GM12878 (cell line): ENCODE data around the gene HINFP. TPM values are rescaled to one million over a fixed set of nuclear protein-coding genes. Genes with fewer than 3 reads are reported as not detected.

Experiments used
- ATAC-seq: fragments of 200-7000 bp; cut with Tn5 transposase; 3 replicates; pipeline ENCODE4 v1.9.1; 2020; ENCODE audit warnings: mild to moderate bottlenecking, moderate library complexity
- BruUV-seq: library from RNA; stranded (reverse); fragments of 400-500 nt; replicated peaks from 2 replicates; lab custom pipeline; 2021; lab: Mats Ljungman, UMichigan
- CTCF ChIA-PET: fragments of 300-600 bp; sonication (Branson Sonifier 250); formaldehyde crosslinking; extraction: SDS; loops from one replicate; lab custom pipeline; 2021; ENCODE audit warnings: inconsistent platforms; lab: Yijun Ruan, JAX
- POLR2A ChIA-PET: fragments of 350-600 bp; formaldehyde crosslinking; extraction: SDS; loops from one replicate; lab custom pipeline; 2021; ENCODE audit warnings: inconsistent platforms; lab: Charles Lee
- RAD21 ChIA-PET: fragments of 300-600 bp; sonication (Branson Sonifier 250); formaldehyde crosslinking; loops from one replicate; lab custom pipeline; 2023; ENCODE audit warnings: antibody characterized with exemption; ENCODE audit not compliant: unreplicated experiment; lab: Charles Lee
- SMC1A ChIA-PET: fragments of 300-600 bp; sonication (Branson Sonifier 250); formaldehyde crosslinking; loops from one replicate; lab custom pipeline; 2023; ENCODE audit not compliant: unreplicated experiment, uncharacterized antibody; lab: Charles Lee
- DNase-seq: peaks from one replicate; pipeline ENCODE4 v3.0.0-alpha.2; 2011; ENCODE audit warnings: low read depth, low spot score
- FAIRE-seq: peaks from 3 replicates; lab custom pipeline; 2011; peaks lifted over from hg19 to GRCh38; lab: Jason Lieb, UNC
- H2AFZ ChIP-seq: 2 replicates; pipeline ENCODE4 v1.6.0; 2011; ENCODE audit warnings: low read depth, low read length, control low read depth; ENCODE audit not compliant: control insufficient read depth
- H3K27ac ChIP-seq: 2 replicates; pipeline ENCODE4 v1.5.1; 2011; ENCODE audit warnings: control low read depth; ENCODE audit not compliant: control insufficient read depth, insufficient read depth
- H3K27me3 ChIP-seq, 2 experiments: replicated peaks in 1 of 2; 2 replicates each; pipeline versions ENCODE4 v1.6.0 to v1.6.1; 2011; ENCODE audit warnings: low read length in 1 of 2; ENCODE audit not compliant: control insufficient read depth in 2 of 2, insufficient read depth in 2 of 2
- H3K36me3 ChIP-seq, 2 experiments: 2 replicates each; pipeline ENCODE4 v1.5.1; 2011; ENCODE audit warnings: low read length in 1 of 2; ENCODE audit not compliant: control insufficient read depth in 2 of 2, insufficient read depth in 2 of 2
- H3K4me1 ChIP-seq: 2 replicates; pipeline ENCODE4 v1.6.1; 2011; ENCODE audit warnings: mild to moderate bottlenecking, low read length, moderate library complexity, mixed read lengths; ENCODE audit not compliant: control insufficient read depth, insufficient read depth
- H3K4me2 ChIP-seq: 2 replicates; pipeline ENCODE4 v1.6.0; 2011; ENCODE audit warnings: control low read depth; ENCODE audit not compliant: control insufficient read depth, insufficient read depth
- H3K4me3 ChIP-seq: fragments of 200-600 bp; sonication (generic); 2 replicates; pipeline ENCODE4 v1.5.1; 2016
- H3K79me2 ChIP-seq: 2 replicates; pipeline ENCODE4 v1.6.0; 2011; ENCODE audit warnings: low read length; ENCODE audit not compliant: control insufficient read depth, insufficient read depth
- H3K9ac ChIP-seq: 2 replicates; pipeline ENCODE4 v1.8.0; 2011; ENCODE audit warnings: low read length, control low read depth, mixed read lengths; ENCODE audit not compliant: control insufficient read depth, insufficient read depth
- H3K9me3 ChIP-seq: replicated peaks from 3 replicates; pipeline ENCODE4 v1.5.1; 2011; ENCODE audit warnings: mild to moderate bottlenecking, low read length; ENCODE audit not compliant: control insufficient read depth, insufficient read depth
- H4K20me1 ChIP-seq: 2 replicates; pipeline ENCODE4 v1.6.0; 2011; ENCODE audit not compliant: control insufficient read depth, insufficient read depth
- MEF2B ChIP-seq: fragments of 450-650 bp; IDR thresholded peaks from 2 replicates; pipeline ENCODE4 v1.6.1; 2018; ENCODE audit warnings: mild to moderate bottlenecking, moderate library complexity; ENCODE audit not compliant: partially characterized antibody, poor library complexity, severe bottlenecking
- NR2F1 ChIP-seq: fragments of 450-650 bp; conservative IDR thresholded peaks from 2 replicates; pipeline ENCODE4 v1.6.1; 2017; ENCODE audit warnings: mild to moderate bottlenecking
- SMAD1 ChIP-seq: fragments of 450-650 bp; IDR thresholded peaks from 2 replicates; pipeline ENCODE4 v1.6.1; 2018; ENCODE audit warnings: mild to moderate bottlenecking, low read depth; ENCODE audit not compliant: partially characterized antibody
- SUPT20H ChIP-seq: IDR thresholded peaks from 2 replicates; pipeline ENCODE4 v1.6.1; 2011; ENCODE audit warnings: low read depth, mild to moderate bottlenecking, low read length, moderate library complexity, borderline replicate concordance; ENCODE audit not compliant: control insufficient read depth
- WGBS: methylation state at CpG from one replicate; pipeline ENCODE4 v1.1.6; 2016; ENCODE audit warnings: low lambda C conversion rate; ENCODE audit not compliant: insufficient replicate concordance, insufficient coverage; ENCODE audit errors: missing lambda C conversion rate; 5-methylcytosine and 5-hydroxymethylcytosine counted together
- in situ Hi-C: fragments of 300-500 bp; cut with MboI; formaldehyde crosslinking; loops from 9 replicates; pipeline ENCODE4 v1.14.3; 2018; ENCODE audit warnings: mixed read lengths
- intact Hi-C: fragments of 100-400 bp; cut with micrococcal nuclease; formaldehyde crosslinking; loops from one replicate; pipeline ENCODE4 v1.14.2; 2022; ENCODE audit not compliant: unreplicated experiment
- polyA plus RNA-seq, 11 experiments: library from polyadenylated mRNA; depleted of rRNA in 4 of 11; unstranded in 6 of 11; stranded (reverse) in 5 of 11; fragments of >200 nt; fragmentation: Nextera tagmentation in 4 of 11; fragmentation: Illumina TruSeq in 1 of 11; extraction: Ambion mirVana in 4 of 11; extraction: Trizol in 1 of 11; gene quantifications; 1 replicate in 1 of 11; 2 replicates in 10 of 11; pipeline versions ENCODE4 v1.2.1 to v1.2.3, GENCODE V29; 2011 to 2016; ENCODE audit warnings: inconsistent platforms in 2 of 11, missing spikeins in 2 of 11, low read depth in 1 of 11
- total RNA-seq, 4 experiments: library from RNA; depleted of rRNA in 3 of 4; stranded (reverse); fragments of >200 nt in 3 of 4; fragmentation: Illumina TruSeq in 1 of 4; extraction: Trizol in 1 of 4; gene quantifications; 2 replicates each; pipeline versions ENCODE4 v1.2.1 to v1.2.3, GENCODE V29; 2013 to 2021
- TF ChIP-seq, protein P1 (sequence below): IDR thresholded peaks from 2 replicates; pipeline ENCODE4 v1.6.1; 2012; ENCODE audit warnings: mild to moderate bottlenecking, low read depth, low read length

Gene HINFP
- total and polyA plus RNA-seq, 10 of the 15 experiments (the other 5 are each of a cell fraction or from before 2014, with no cell fraction given): 13.1 to 26.3 (median 18.6) TPM

GRCh38 chr11:119156496-119156895, 35.1 kb downstream of the HINFP start (continued):
- no peak for TF ChIP-seq SMAD1
- TF ChIP-seq, protein P1, sequence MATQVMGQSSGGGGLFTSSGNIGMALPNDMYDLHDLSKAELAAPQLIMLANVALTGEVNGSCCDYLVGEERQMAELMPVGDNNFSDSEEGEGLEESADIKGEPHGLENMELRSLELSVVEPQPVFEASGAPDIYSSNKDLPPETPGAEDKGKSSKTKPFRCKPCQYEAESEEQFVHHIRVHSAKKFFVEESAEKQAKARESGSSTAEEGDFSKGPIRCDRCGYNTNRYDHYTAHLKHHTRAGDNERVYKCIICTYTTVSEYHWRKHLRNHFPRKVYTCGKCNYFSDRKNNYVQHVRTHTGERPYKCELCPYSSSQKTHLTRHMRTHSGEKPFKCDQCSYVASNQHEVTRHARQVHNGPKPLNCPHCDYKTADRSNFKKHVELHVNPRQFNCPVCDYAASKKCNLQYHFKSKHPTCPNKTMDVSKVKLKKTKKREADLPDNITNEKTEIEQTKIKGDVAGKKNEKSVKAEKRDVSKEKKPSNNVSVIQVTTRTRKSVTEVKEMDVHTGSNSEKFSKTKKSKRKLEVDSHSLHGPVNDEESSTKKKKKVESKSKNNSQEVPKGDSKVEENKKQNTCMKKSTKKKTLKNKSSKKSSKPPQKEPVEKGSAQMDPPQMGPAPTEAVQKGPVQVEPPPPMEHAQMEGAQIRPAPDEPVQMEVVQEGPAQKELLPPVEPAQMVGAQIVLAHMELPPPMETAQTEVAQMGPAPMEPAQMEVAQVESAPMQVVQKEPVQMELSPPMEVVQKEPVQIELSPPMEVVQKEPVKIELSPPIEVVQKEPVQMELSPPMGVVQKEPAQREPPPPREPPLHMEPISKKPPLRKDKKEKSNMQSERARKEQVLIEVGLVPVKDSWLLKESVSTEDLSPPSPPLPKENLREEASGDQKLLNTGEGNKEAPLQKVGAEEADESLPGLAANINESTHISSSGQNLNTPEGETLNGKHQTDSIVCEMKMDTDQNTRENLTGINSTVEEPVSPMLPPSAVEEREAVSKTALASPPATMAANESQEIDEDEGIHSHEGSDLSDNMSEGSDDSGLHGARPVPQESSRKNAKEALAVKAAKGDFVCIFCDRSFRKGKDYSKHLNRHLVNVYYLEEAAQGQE: no peak
- no peak for TF ChIP-seq MEF2B
- TF ChIP-seq SUPT20H: no peak

GRCh38 chr11:119157063-119157462, 35.7 kb downstream of the HINFP start:
- Histone ChIP-seq H3K4me1 (no peaks in the 10 kb centered on the region), H3K27ac (no peak overlapping the region), H3K36me3 (no peaks in the 10 kb centered on the region)
- RAD21 ChIA-PET: interaction anchor here (1.4 kb wide), 1 partner anchor 55 kb away, joined by 3 read pairs; the partner anchor contains the start of gene DPAGT1
- TF ChIP-seq, protein P1: peak; percentile 7; the same call in 1 of the 2 replicates
- no peak for TF ChIP-seq NR2F1
- TF ChIP-seq, all 136 proteins: peak for 1
- H3K9ac ChIP-seq: no peak overlapping the region
- H2AFZ ChIP-seq: no peak overlapping the region
- CTCF ChIA-PET: interaction anchor here (0.5 to 1.4 kb wide), 2 partner anchors 14 to 953 kb away, joined by 3 to 4 read pairs; no protein-coding TSS in a partner anchor
- H3K79me2 ChIP-seq: no peaks in the 10 kb centered on the region
- intact Hi-C loops (no loop called here), in situ Hi-C loops (no loop called here)
- H3K9me3 ChIP-seq: no peaks in the 10 kb centered on the region
- FAIRE-seq (no peak), DNase-seq (no peak), ATAC-seq (no peak; the same call in 2 of the 3 replicates)
- POLR2A ChIA-PET: interaction anchor here (0.9 kb wide), 1 partner anchor 15 kb away, joined by 4 read pairs; no protein-coding TSS in a partner anchor
- H3K4me3 ChIP-seq: no peak overlapping the region
- H3K27me3 ChIP-seq: peaks cover 0 to 2% of the 10 kb centered on the region in 2 experiments; a peak in 1 of 4 replicates
- BruUV-seq: no TSS peak
- H4K20me1 ChIP-seq: no peaks in the 10 kb centered on the region
- no peak overlapping the region for H3K4me2 ChIP-seq
- SMC1A ChIA-PET: interaction anchor here (1.0 kb wide), 1 partner anchor 40 kb away, joined by 3 read pairs; no protein-coding TSS in a partner anchor
- WGBS: 5% methylated on average over 3 of the region's 3 CpGs
